Testis (tissue), 2 donors: ENCODE data around the gene ADRA2A.

Experiments used
- CTCF ChIP-seq, 3 experiments: fragments of 450-650 bp in 2 of 3; fragments of 200-600 bp in 1 of 3; sonication (generic) in 1 of 3; IDR thresholded peaks; one replicate each; pipeline ENCODE4 v1.5.1; 2016 to 2019; ENCODE audit warnings: antibody characterized with exemption in 3 of 3, mild to moderate bottlenecking in 2 of 3, moderate library complexity in 1 of 3
- POLR2A ChIP-seq: fragments of 450-650 bp; IDR thresholded peaks from one replicate; pipeline ENCODE4 v1.6.1; 2017; ENCODE audit warnings: antibody characterized with exemption, mild to moderate bottlenecking, moderate library complexity

GRCh38 chr10:111084366-111085255 lies 7.8 kb downstream of the ADRA2A start:
- no peak for TF ChIP-seq POLR2A
- TF ChIP-seq CTCF (IDR thresholded peaks at IDR 0.05), result no peak
